Vagina (tissue), 2 donors: ENCODE measurements around the gene AGPAT1.

Source experiments
- CTCF ChIP-seq, 3 experiments: fragments of 450-650 bp in 2 of 3; fragments of 200-600 bp in 1 of 3; sonication (generic) in 1 of 3; IDR thresholded peaks; one replicate each; pipeline ENCODE4 v1.5.1; 2017 to 2019; ENCODE audit warnings: antibody characterized with exemption in 3 of 3, mild to moderate bottlenecking in 2 of 3, moderate library complexity in 2 of 3
- POLR2A ChIP-seq, 2 donors: fragments of 450-650 bp; IDR thresholded peaks; one replicate each; pipeline ENCODE4 v1.6.1; 2017; ENCODE audit warnings: antibody characterized with exemption in 2 of 2, mild to moderate bottlenecking in 2 of 2, moderate library complexity in 2 of 2
- POLR2AphosphoS5 ChIP-seq, 2 donors: sonication (generic); formaldehyde crosslinking; IDR thresholded peaks; one replicate each; pipeline ENCODE4 v1.9.0; 2017; ENCODE audit warnings: antibody characterized with exemption in 2 of 2, mild to moderate bottlenecking in 2 of 2, low read depth in 1 of 2; ENCODE audit not compliant: insufficient read depth in 1 of 2

GRCh38 chr6:32163559-32164258 is 12.2 kb downstream of the AGPAT1 start:
- TF ChIP-seq CTCF (IDR thresholded peaks at IDR 0.05) (no peak), POLR2AphosphoS5 (IDR thresholded peaks at IDR 0.05; ENCODE audit: insufficient read depth in 1 of 2, low read depth in 1 of 2) (no peak), POLR2A (IDR thresholded peaks at IDR 0.05) (no peak)
